Mammary epithelial cell (primary cell): Measurements from ENCODE around the gene TALDO1.

Source experiments
- EZH2 ChIP-seq: IDR thresholded peaks from 2 replicates; pipeline ENCODE4 v1.6.1; 2012; ENCODE audit warnings: low read length, inconsistent platforms, borderline replicate concordance
- TF ChIP-seq, protein P1 (sequence below), 2 donors: IDR thresholded peaks in 1 of 2; conservative IDR thresholded peaks in 1 of 2; 2 replicates each; pipeline ENCODE4 v1.5.1; 2011 to 2012; ENCODE audit warnings: inconsistent platforms in 2 of 2, low read length in 2 of 2, mild to moderate bottlenecking in 2 of 2, control low read depth in 1 of 2, low read depth in 1 of 2; ENCODE audit not compliant: insufficient read depth in 1 of 2; ENCODE audit errors: extremely low read depth in 1 of 2

DNA sequence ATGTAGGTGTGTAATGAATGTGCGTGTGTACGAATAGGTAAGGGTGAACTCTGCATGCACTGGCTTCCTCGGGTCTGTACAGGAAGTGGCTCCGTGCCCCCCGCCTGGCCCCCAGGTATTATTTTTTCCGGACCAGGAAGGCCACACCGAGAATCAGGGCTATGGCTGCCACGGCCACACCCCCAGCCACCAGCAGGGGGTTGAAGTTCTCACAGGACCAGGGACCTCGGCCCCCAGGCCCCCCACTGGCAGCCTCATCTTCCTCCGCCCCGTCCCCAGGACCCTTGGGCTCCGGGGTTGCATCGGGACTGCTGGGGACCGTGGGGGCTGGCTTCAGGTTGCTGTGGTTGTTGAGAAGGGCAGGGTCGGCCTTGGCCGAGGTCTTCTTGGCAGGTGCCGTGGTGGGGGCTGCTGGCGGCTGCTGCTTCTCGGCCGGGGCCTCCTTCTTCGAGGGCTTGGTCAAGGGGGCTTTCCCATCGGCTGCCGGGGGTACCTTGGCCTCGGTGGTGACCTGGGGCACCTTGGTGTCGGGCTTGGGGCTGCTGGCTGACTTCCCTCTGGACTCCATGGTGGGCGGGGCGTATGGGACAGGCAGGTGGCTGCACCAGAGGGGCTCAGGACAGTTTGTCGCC lies 40.9 kb downstream of the TALDO1 start:
- TF ChIP-seq, protein P1, sequence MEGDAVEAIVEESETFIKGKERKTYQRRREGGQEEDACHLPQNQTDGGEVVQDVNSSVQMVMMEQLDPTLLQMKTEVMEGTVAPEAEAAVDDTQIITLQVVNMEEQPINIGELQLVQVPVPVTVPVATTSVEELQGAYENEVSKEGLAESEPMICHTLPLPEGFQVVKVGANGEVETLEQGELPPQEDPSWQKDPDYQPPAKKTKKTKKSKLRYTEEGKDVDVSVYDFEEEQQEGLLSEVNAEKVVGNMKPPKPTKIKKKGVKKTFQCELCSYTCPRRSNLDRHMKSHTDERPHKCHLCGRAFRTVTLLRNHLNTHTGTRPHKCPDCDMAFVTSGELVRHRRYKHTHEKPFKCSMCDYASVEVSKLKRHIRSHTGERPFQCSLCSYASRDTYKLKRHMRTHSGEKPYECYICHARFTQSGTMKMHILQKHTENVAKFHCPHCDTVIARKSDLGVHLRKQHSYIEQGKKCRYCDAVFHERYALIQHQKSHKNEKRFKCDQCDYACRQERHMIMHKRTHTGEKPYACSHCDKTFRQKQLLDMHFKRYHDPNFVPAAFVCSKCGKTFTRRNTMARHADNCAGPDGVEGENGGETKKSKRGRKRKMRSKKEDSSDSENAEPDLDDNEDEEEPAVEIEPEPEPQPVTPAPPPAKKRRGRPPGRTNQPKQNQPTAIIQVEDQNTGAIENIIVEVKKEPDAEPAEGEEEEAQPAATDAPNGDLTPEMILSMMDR (conservative IDR thresholded peaks at IDR 0.05 in 1 of 2, IDR thresholded peaks at IDR 0.05 in 1 of 2; ENCODE audit: extremely low read depth in 1 of 2, insufficient read depth in 1 of 2, low read depth in 1 of 2, low read length in 2 of 2): no peak
- TF ChIP-seq EZH2: no peak
